HFFc6 (cell line): Measurements from ENCODE around the gene CELF2. TPM values are rescaled to one million over a fixed set of nuclear protein-coding genes. Genes with fewer than 3 reads are reported as not detected.

Source experiments
- DNase-seq: peaks from one replicate; pipeline ENCODE4 v3.0.0-alpha.2; 2018
- H3K27ac Mint-ChIP-seq: 2 replicates; pipeline ENCODE4 v1.8.0; 2020; ENCODE audit warnings: mild to moderate bottlenecking, mixed read lengths
- H3K27me3 Mint-ChIP-seq: 2 replicates; pipeline ENCODE4 v1.8.0; 2021; ENCODE audit warnings: mild to moderate bottlenecking, moderate library complexity, mixed read lengths; ENCODE audit not compliant: insufficient read depth
- H3K36me3 Mint-ChIP-seq: 2 replicates; pipeline ENCODE4 v1.8.0; 2021; ENCODE audit warnings: low read depth, mixed read lengths
- H3K4me1 Mint-ChIP-seq: 2 replicates; pipeline ENCODE4 v1.8.0; 2020; ENCODE audit warnings: low read depth, mixed read lengths
- H3K4me3 Mint-ChIP-seq: 2 replicates; pipeline ENCODE4 v1.8.0; 2020; ENCODE audit warnings: mild to moderate bottlenecking, moderate library complexity, mixed read lengths
- H3K9me3 Mint-ChIP-seq: 2 replicates; pipeline ENCODE4 v1.8.0; 2020; ENCODE audit warnings: mild to moderate bottlenecking, mixed read lengths
- CTCF ChIP-seq: fragments of 200-600 bp; sonication (generic); IDR thresholded peaks from 2 replicates; pipeline ENCODE4 v1.5.0; 2021; ENCODE audit warnings: antibody characterized with exemption, mild to moderate bottlenecking
- total RNA-seq, 6 experiments: library from RNA; stranded (reverse); fragmentation: NEBNext Ultra II Directional; extraction: Animal tissue kit (Norgen Biotek cat#: 25700); gene quantifications; 2 replicates in 1 of 6; 3 replicates in 5 of 6; pipeline ENCODE4 v1.2.3, GENCODE V29; 2021

The CELF2 gene
- total RNA-seq, 6 experiments from 2014 or later: 2.7 to 5.2 (median 3.5) TPM

- Mint-ChIP-seq H3K27me3 (no peaks in the 10 kb centered on the region), H3K36me3 (no peaks in the 10 kb centered on the region), H3K9me3 (peaks cover 14% of the 10 kb centered on the region), H3K27ac (no peak overlapping the region), H3K4me3 (no peak overlapping the region), H3K4me1 (no peaks in the 10 kb centered on the region; the same call in 1 of the 2 replicates)
- DNase-seq: no peak
- no peak for TF ChIP-seq CTCF
These were observed 194.8 kb downstream of the CELF2 start for GRCh38 chr10:11212288-11213085.

GRCh38 chr10:11213137-11213536 is 195.5 kb downstream of the CELF2 start:
- H3K4me3 Mint-ChIP-seq: no peak overlapping the region
- no peaks in the 10 kb centered on the region; the same call in 1 of the 2 replicates for H3K4me1 Mint-ChIP-seq
- no peak for DNase-seq
- H3K36me3 Mint-ChIP-seq: no peaks in the 10 kb centered on the region
- H3K9me3 Mint-ChIP-seq: peaks cover 8% of the 10 kb centered on the region
- no peak for TF ChIP-seq CTCF
- no peaks in the 10 kb centered on the region for H3K27me3 Mint-ChIP-seq
- no peak overlapping the region for H3K27ac Mint-ChIP-seq

- Mint-ChIP-seq H3K4me1 (no peaks in the 10 kb centered on the region; the same call in 1 of the 2 replicates), H3K9me3 (peaks cover 4% of the 10 kb centered on the region; the same call in 1 of the 2 replicates), H3K27me3 (no peaks in the 10 kb centered on the region), H3K36me3 (no peaks in the 10 kb centered on the region), H3K4me3 (no peak overlapping the region), H3K27ac (no peak overlapping the region)
- no peak for TF ChIP-seq CTCF
- DNase-seq: no peak
These were observed 196.7 kb downstream of the CELF2 start for GRCh38 chr10:11214407-11214806.

DNA sequence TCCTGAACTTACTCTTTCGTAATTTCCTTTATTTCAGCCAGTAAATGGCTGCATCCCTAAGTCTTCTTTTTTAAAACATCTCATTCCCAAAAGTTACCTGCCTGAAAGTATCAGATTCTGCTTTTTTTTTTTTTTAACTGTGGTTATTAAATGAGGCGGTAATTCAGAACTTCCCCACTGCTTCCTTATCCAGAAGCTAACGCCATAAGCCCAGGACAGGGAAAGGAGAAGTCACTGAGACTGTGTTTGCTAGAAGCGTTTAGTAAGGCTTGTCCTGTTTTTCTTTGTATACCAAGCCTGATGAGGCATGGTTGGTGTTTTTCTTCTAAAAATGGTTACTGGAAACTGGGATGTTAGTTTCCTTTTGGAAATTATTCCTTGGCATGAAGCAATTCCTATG is 197.8 kb downstream of the CELF2 start:
- Mint-ChIP-seq H3K27ac (no peak overlapping the region), H3K36me3 (no peaks in the 10 kb centered on the region), H3K4me1 (no peaks in the 10 kb centered on the region; the same call in 1 of the 2 replicates), H3K27me3 (no peaks in the 10 kb centered on the region), H3K4me3 (no peak overlapping the region), H3K9me3 (peaks cover 4% of the 10 kb centered on the region; the same call in 1 of the 2 replicates)
- TF ChIP-seq CTCF: no peak
- no peak for DNase-seq

- no peak for DNase-seq
- Mint-ChIP-seq H3K4me3 (no peak overlapping the region), H3K27ac (no peak overlapping the region), H3K27me3 (no peaks in the 10 kb centered on the region), H3K9me3 (peaks cover 4% of the 10 kb centered on the region; the same call in 1 of the 2 replicates), H3K36me3 (no peaks in the 10 kb centered on the region), H3K4me1 (no peaks in the 10 kb centered on the region)
- no peak for TF ChIP-seq CTCF
These were observed 199.8 kb downstream of the CELF2 start for GRCh38 chr10:11217521-11217920.
